ENCODE results near the gene AURKAIP1. TPM values are rescaled to one million over a fixed set of nuclear protein-coding genes. Genes with fewer than 3 reads are reported as not detected.

The AURKAIP1 gene
- total and polyA plus RNA-seq, 9 of the 15 experiments (the other 6 are each of a cell fraction or from before 2014, with no cell fraction given) = 7.8 to 478 (median 92.0) TPM

DNA sequence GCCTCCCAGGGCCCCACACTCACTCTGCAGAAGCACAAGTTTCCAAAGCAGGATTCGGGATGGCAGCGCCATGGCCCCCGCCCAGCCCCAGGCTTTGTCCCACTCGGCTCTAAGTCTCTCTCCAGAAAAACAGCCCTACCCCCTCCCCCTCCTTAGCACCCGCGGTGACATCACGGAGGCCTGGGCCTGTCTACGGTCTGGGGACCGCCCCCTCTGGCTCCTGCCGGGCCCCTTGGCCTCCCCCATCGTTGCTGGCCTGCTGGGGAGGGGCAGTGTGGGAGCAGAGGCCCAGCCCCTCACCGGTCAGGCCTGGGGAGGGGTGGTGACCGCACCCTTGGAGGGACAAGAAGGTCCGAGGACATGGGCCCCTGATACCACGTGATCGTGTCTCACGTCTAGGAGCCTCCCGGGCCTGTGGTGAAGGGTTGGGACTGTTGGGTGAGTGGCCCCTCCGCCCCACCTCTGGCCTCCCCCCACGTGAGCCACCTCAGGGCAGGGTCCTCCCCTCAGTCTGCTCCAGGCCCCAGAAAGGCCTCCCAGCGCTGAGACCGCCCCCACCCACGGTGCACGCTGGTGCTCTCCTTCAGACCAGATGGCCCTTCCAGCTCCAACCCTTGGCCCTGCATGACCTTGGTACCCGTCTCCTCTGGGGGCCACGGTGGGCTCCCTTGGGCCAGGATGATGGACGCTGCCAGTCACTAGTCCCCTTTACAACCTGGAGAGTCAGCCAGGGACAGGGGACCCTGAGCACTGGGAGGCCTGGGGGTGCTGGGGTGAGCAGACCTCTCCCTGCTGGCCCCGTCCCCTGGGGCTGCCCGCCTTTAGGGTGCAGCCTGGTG is 16.4 kb downstream of the AURKAIP1 start, which contains the start of gene MXRA8 (continued):
- TF ChIP-seq USF1 (CRISPR knock-in tag; IDR thresholded peaks at IDR 0.05) = peak; percentile 85
- peak; percentile 53; the same call in 1 of the 2 replicates for TF ChIP-seq HCFC1 (IDR thresholded peaks at IDR 0.05; ENCODE audit: low read depth, low read length)
- no peak for TF ChIP-seq LARP7 (IDR thresholded peaks at IDR 0.05)
- TF ChIP-seq, protein P1, sequence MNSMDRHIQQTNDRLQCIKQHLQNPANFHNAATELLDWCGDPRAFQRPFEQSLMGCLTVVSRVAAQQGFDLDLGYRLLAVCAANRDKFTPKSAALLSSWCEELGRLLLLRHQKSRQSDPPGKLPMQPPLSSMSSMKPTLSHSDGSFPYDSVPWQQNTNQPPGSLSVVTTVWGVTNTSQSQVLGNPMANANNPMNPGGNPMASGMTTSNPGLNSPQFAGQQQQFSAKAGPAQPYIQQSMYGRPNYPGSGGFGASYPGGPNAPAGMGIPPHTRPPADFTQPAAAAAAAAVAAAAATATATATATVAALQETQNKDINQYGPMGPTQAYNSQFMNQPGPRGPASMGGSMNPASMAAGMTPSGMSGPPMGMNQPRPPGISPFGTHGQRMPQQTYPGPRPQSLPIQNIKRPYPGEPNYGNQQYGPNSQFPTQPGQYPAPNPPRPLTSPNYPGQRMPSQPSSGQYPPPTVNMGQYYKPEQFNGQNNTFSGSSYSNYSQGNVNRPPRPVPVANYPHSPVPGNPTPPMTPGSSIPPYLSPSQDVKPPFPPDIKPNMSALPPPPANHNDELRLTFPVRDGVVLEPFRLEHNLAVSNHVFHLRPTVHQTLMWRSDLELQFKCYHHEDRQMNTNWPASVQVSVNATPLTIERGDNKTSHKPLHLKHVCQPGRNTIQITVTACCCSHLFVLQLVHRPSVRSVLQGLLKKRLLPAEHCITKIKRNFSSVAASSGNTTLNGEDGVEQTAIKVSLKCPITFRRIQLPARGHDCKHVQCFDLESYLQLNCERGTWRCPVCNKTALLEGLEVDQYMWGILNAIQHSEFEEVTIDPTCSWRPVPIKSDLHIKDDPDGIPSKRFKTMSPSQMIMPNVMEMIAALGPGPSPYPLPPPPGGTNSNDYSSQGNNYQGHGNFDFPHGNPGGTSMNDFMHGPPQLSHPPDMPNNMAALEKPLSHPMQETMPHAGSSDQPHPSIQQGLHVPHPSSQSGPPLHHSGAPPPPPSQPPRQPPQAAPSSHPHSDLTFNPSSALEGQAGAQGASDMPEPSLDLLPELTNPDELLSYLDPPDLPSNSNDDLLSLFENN (IDR thresholded peaks at IDR 0.05; ENCODE audit: low read depth in 2 of 2, low read length in 2 of 2) = 0 out of 4 replicates have a peak, but pooled peaks of 1 of the 2 experiments have one; percentile 27
- peak; percentile 69 for TF ChIP-seq SMAD4 (CRISPR knock-in tag; conservative IDR thresholded peaks at IDR 0.05)
- no peak for TF ChIP-seq ZNF551 (CRISPR knock-in tag; IDR thresholded peaks at IDR 0.05)
- TF ChIP-seq PRMT5 (CRISPR knock-in tag; IDR thresholded peaks at IDR 0.05) = no peak
- TF ChIP-seq ARNT (IDR thresholded peaks at IDR 0.05) = peak in 1 of 2 experiments; percentile 16; a peak in 1 of 4 replicates
- no peak for TF ChIP-seq E2F8 (IDR thresholded peaks at IDR 0.05; ENCODE audit: low read depth, partially characterized antibody)
- peak; percentile 63; the same call in 1 of the 2 replicates for TF ChIP-seq EP400 (IDR thresholded peaks at IDR 0.05)
- no peak for TF ChIP-seq KHSRP (IDR thresholded peaks at IDR 0.05)
- no peak for TF ChIP-seq ESRRB (CRISPR knock-in tag; IDR thresholded peaks at IDR 0.05; ENCODE audit: borderline replicate concordance)
- TF ChIP-seq SIX5 (IDR thresholded peaks at IDR 0.05; ENCODE audit: borderline replicate concordance in 1 of 2, insufficient read depth in 1 of 2, low read depth in 1 of 2, low read length in 2 of 2) = no peak
- no peak for TF ChIP-seq FOXP1 (CRISPR knock-in tag; IDR thresholded peaks at IDR 0.05)
- TF ChIP-seq, protein P2, sequence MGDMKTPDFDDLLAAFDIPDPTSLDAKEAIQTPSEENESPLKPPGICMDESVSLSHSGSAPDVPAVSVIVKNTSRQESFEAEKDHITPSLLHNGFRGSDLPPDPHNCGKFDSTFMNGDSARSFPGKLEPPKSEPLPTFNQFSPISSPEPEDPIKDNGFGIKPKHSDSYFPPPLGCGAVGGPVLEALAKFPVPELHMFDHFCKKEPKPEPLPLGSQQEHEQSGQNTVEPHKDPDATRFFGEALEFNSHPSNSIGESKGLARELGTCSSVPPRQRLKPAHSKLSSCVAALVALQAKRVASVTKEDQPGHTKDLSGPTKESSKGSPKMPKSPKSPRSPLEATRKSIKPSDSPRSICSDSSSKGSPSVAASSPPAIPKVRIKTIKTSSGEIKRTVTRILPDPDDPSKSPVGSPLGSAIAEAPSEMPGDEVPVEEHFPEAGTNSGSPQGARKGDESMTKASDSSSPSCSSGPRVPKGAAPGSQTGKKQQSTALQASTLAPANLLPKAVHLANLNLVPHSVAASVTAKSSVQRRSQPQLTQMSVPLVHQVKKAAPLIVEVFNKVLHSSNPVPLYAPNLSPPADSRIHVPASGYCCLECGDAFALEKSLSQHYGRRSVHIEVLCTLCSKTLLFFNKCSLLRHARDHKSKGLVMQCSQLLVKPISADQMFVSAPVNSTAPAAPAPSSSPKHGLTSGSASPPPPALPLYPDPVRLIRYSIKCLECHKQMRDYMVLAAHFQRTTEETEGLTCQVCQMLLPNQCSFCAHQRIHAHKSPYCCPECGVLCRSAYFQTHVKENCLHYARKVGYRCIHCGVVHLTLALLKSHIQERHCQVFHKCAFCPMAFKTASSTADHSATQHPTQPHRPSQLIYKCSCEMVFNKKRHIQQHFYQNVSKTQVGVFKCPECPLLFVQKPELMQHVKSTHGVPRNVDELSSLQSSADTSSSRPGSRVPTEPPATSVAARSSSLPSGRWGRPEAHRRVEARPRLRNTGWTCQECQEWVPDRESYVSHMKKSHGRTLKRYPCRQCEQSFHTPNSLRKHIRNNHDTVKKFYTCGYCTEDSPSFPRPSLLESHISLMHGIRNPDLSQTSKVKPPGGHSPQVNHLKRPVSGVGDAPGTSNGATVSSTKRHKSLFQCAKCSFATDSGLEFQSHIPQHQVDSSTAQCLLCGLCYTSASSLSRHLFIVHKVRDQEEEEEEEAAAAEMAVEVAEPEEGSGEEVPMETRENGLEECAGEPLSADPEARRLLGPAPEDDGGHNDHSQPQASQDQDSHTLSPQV (IDR thresholded peaks at IDR 0.05) = peak; percentile 78

Data from K562 (cell line).